Colon (tissue), 2 donors: Measurements from ENCODE around the gene PITPNM3.

Experiments used
- FAIRE-seq: peaks from 2 replicates; lab custom pipeline; 2012; peaks lifted over from hg19 to GRCh38; lab: Jason Lieb, UNC
- donor health status: control.
- donor health status: control.

PITPNM3 gene

GRCh38 chr17:6478486-6478885 lies 77.9 kb downstream of the PITPNM3 start:
- no peak for FAIRE-seq

DNA sequence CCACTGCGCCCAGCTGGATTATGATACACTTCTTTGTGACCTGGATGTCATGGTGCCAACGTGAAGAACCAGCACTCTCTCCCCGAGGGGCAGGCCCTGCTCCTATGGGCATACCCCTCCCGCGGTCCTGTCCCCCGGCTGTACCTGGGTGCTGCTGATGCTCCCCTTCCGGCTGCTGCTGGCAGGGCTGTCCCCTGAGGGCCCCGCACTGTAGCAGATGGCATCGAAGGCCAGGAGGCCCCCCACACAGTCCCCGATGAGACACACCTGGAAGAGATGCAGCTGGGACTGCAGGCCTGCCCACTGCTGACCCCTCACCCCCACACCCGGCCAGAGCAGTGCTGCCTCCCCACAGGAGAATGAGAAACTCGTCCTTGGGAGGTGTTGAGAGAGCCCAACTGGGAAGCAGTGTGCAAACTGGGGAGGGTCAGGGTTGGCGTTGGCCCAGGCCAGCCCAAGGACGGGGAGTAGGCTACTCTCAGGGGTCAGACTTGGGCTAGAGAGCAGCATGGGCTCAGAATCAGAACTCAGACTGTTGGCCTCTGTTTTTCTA lies 78.4 kb downstream of the PITPNM3 start:
- no peak for FAIRE-seq

DNA sequence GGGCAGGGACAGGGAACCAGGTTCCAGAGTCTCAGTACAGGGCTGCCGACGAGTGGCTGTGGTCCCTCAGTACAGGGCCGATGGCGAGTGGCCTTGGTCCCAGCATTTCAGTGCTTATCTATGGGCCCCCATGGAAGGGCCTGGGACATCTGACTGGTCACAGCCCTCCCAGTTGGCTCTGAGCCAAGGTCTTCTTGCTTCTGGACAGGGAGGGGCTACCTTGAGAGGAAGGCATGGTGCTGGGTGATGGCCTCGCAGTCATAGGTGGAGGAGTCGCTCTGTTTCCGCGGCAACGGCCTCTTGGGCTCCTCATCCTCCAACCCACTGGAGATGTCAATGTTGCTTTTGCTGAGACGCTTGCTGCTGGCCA lies 79.6 kb downstream of the PITPNM3 start:
- no peak for FAIRE-seq

DNA sequence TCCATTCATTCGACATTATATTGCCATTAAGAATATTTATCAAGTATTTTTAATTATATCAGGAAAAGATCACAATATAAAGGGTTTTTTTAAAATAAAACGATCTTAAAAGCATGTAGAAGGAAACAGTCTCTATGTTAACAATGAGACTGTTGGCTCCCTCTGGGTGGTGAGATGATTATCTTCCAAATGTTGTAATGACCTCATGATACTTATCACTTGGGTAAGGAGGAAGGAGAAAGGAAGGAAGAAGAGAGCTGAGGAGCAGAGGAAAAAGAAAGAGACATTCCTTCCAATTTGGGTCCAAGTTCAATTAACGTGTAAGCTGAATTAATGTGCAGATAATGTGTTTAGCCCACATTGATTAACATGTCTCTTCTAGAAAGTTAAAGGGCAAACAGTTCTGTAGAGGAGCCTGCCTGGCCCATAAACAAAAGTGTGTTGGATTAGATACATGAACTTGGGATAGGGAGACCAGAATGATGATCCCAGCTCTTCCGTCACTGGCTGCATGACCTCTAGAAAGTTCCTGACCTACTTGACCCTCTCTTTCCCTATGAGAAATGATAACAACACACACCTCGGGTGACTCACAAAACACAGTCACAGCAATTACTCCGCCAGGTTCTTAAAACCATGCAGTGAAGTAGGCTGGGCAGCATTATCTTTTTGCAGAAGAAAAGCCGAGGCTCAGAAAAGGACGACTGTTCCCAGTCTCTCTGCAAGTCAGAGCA lies 80.1 kb downstream of the PITPNM3 start:
- FAIRE-seq: no peak

GRCh38 chr17:6475411-6475810 lies 80.9 kb downstream of the PITPNM3 start:
- FAIRE-seq: no peak

DNA sequence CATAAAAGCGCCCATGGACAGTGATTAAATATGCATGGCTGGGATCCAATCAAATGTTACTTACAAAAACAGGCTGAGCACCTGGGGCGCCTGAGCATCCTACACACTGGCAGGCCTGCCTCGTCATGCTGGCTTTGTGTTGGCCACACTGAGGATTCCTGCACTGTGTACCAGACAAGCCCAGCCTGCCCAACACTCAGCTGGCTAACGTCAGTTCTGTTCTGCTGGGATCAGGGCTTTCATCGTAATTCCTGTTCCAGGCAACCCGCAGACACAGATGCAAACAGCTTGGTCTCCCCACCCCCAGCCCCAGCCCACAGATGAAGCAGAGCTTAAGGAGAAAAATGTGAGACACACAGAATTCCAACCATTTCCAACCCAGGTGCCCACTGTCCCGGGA lies 81.4 kb downstream of the PITPNM3 start:
- no peak for FAIRE-seq

DNA sequence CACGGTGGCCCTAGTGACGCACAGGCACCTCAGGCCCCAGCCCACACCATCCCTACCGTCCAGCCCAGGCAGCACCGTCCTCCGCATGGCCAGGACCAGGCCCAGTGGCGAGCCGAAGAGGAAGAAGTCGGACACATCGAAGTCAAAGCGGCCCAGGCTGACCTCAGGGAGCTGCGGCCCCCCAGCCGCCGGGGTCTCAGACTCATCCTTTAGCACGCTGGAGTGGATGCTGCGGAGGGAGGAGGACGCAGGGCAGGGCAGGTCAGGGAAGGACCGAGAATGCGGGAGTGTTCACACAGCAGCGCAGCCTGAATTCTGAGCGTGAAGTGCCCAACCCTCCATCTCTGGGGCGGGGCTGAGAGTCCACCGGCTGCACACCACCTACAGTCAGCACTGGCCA lies 82.0 kb downstream of the PITPNM3 start:
- no peak for FAIRE-seq

GRCh38 chr17:6473128-6473767 lies 83.1 kb downstream of the PITPNM3 start:
- FAIRE-seq: no peak

- FAIRE-seq: no peak
Observed at GRCh38 chr17:6472517-6472916, 83.8 kb downstream of the PITPNM3 start.

- no peak for FAIRE-seq
Observed at GRCh38 chr17:6471531-6472465, 84.6 kb downstream of the PITPNM3 start.

DNA sequence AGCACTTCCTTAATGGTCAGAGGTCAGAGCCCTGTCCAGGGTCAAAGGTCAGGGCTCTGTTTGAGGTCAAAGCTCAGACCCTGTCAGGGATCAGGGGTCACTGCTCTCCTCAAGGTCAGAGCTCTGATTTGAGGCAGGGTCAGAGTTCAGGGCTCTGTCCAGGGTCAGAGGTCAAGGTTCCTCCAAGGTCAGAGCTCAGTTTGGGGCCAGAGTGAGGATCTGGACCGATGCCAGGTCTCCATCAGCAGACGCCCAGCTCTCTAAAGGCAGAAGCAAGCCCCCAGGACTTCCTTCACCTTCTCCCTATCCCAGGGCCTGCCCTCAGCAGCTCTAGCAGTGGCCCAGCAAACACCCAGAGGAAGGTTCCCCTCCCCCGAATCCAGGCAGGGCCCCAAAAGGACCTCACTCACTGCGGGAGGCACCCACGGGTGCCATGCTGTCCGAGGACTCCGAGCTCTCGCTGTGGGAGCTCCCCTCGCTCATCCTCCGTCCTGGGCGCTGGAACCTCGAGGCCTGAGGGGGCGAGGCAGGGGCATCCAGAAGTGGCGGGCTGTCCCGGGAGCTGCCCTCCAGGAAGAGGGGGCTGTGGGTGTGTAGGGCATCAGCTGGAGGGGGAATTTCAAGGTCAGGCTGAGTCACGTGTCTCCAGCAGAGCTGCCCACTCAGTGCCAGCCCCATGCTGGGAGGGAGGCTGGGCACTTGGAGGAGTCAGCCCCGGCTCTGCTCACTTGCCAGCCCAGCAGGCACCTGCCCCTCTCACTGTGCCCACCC lies 85.4 kb downstream of the PITPNM3 start:
- FAIRE-seq: no peak

DNA sequence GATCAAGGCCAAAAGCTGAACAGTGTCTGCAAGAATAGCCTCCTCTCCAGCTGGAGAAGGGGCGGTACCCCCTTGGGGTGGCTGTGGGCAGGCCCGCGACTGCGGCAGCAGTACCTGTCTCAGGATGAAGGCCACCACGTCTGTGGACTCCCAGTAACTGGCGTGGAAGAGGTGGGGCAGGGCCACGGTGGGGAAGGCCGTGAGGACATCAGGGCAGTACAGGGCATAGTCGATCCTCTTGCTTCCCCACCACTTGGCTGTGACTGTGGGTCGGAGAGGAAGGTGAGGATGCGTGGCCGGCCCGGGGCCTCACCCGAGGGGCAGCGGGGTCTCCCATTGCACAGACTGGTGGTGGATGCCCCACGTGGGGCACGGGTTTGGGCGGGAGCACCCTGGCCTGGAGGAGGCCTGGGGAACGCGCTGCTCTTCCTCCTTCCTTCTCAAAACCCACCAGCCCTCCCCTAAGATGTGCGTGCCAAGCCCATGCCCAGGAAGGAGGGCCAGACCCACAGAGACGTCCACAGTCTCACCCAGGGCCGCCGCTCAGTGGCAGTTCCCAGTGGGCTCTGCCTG lies 86.1 kb downstream of the PITPNM3 start:
- no peak for FAIRE-seq

GRCh38 chr17:6468051-6468790 lies 88.1 kb downstream of the PITPNM3 start:
- FAIRE-seq: no peak

GRCh38 chr17:6467567-6467966 lies 88.8 kb downstream of the PITPNM3 start:
- FAIRE-seq: no peak

DNA sequence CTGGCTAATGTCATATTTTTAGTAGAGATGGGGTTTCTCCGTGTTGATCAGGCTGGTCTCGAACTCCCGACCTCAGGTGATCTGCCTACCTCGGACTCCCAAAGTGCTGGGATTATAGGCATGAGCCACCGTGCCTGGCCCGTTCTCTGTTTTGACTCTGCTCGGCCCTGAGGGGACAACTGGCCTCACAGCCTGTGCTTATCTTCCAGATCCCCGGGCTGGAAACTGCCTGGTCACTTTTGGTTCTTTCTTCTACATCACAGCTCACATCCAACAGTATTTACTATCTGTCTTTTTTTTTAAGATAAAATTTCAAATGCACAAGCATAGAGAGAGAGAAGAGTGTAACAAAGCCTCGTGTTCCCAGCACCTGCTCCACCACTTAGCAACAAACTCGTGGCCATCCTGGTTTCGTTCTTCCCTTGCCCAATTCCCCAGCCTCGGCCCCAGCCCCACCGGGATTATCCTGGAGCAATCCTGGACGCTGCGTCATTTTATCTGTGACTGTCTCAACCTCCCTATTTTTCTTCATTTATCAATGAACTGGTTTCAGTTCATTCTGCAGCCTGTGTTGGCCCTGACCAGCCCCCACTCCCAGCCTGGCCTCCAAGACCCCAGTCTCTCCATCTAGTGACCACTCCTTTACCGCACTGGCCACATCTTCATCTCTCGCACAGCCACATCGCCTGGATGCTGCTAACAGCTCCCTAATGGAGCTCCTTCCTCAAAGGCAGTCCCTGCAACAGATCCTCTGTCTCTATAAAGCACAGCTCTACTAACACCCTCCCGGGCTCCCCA lies 91.0 kb downstream of the PITPNM3 start:
- FAIRE-seq: no peak

GRCh38 chr17:6464446-6465041 lies 91.8 kb downstream of the PITPNM3 start:
- no peak for FAIRE-seq

DNA sequence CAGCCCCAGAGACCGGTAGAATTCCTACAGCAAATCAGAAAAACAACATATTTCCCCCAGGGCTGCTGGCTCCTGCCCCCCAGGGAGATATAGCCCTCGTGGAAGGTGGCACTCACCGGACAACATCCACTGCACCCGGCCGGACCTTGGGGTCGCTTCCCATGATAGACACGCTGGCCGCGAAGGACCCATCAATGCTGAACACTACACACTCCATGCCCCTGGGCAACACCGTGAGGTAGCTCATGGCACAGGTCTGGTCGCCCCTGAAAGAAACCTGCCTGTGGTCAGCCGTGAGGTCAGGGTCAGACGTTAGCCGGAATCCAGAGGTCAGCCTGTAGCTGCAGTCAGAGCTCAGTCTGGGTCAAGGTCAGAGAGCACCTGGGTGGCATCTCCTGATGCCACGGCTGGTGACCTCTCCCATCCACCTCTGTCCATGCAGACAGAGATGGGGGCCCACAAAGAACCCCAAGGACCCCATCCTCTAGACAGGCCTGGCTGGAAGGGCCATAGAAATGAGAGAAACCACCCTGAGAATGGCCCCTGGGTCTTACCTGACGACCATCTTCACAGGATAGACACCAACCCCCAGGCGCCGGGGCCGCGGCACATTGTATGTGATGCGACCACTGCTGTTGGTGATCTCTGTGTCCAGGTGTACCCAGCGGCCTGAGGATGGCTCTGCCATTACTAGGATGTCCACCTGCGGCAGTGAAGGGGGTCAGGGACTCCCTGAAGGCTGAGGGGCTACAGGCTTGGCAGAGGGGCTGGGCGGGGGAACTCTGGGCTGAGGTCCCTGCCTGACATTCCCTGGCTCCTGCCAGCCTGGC lies 92.5 kb downstream of the PITPNM3 start:
- no peak for FAIRE-seq

DNA sequence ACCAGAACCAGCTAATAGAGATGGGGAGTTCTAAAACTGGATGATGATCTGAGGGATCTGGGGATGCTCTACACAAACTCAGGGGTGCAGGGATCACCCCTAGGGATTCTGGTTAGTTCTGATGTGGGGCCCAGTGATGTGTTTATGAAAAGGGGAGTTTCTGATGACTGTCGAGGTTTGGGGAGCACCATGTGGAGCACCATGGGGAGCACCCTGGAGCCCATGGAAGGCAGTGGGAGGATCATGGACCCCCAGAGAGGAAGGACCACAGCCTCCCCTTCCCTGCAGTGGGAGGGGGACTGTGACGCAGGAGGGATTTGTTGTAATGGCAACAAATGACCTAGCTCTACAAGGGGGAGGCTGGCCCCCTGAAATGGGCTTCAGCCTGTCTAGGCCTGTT lies 93.7 kb downstream of the PITPNM3 start:
- no peak for FAIRE-seq
